Endometrium (tissue), 2 donors: Measurements from ENCODE around the gene MCTP1.
A peak's percentile ranks its signal among the peaks of the same experiment; 100 is the strongest.

Experiments used
- FAIRE-seq: peaks from 2 replicates; lab custom pipeline; 2012; peaks lifted over from hg19 to GRCh38; lab: Jason Lieb, UNC
- donor health status: control.
- donor health status: control.

The MCTP1 gene

GRCh38 chr5:94759022-94759421 is 525.9 kb downstream of the MCTP1 start:
- FAIRE-seq: no peak

- no peak for FAIRE-seq
Observed at GRCh38 chr5:94754824-94755223, 530.1 kb downstream of the MCTP1 start.

DNA sequence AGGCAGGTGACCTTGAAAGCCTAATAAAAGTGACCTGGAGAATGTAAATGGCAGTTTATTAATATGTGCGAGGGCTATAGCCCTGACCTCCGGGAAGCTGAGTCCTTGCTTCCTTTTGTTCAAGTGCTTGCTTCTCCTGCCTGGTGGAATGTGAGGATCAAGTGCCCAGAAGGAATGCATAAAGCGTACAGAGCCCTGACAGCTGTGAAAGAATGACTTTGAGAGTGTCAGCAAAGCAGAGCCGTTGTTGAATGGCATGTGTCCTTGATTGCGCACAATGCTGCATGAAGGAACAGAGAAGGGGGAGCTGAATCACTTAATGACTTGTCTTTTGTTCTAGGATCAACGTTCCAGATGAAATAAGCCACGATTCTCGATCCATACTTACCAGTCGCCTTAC is 533.4 kb downstream of the MCTP1 start:
- no peak for FAIRE-seq

DNA sequence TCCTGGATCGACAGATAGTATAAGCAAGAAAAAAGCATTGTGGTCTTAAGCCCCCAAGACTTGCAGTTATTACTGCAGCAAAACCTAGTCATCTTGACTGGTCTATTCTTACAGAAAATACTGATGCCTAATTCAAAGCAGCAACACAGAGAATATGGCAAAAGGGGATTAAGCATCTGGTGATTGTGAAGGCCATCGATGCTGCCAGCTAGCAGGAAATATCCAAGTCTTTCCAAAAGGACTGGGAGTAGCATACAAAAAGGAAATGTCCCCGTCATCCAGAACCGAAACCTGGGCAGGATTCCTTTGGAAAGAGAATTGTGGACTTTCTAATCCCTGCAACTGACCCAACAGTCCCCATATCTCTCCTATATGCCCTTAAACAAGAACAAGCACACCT is 534.2 kb downstream of the MCTP1 start:
- no peak for FAIRE-seq

DNA sequence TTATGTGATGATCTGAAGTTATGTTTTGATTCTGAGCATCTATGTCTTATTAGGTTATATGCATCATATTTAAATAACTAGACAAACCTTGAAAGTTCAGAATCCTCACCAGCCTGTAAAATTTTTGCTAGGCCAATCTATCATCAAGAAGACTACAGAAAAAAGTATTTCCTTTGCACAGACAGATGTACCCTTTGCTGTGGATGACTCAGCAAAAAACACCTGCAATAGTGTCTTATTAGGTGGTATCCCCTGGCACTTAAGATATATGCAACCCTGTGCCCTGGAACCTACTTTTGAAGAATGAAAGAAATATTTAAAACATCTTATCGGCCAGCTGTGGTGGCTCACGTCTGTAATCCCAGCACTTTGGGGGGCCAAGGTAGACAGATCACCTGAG is 535.9 kb downstream of the MCTP1 start:
- no peak for FAIRE-seq

- FAIRE-seq: no peak
Observed at GRCh38 chr5:94748212-94748611, 536.7 kb downstream of the MCTP1 start.

DNA sequence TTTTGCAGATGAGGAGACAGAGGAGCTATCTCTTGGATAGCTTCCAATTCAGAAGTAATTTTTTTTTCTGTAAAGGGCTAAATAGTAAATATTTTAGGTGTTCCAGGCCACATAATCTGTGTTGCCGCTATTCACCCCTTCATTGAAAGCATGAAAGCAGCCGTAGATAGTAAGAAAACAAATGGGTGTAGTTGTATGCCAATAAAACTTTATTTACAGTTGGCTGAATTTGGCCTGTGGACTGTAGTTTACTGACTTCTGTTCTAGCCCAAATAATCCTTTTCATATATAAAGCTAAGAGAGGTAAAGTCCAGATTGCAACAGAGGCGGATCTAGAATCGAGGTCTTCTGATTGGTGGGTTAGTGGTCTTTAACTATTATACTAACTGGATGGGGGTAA is 537.5 kb downstream of the MCTP1 start:
- no peak for FAIRE-seq

- FAIRE-seq: no peak
Observed at GRCh38 chr5:94746731-94747124, 538.2 kb downstream of the MCTP1 start.

- FAIRE-seq: no peak
Observed at GRCh38 chr5:94745786-94746730, 538.8 kb downstream of the MCTP1 start.

DNA sequence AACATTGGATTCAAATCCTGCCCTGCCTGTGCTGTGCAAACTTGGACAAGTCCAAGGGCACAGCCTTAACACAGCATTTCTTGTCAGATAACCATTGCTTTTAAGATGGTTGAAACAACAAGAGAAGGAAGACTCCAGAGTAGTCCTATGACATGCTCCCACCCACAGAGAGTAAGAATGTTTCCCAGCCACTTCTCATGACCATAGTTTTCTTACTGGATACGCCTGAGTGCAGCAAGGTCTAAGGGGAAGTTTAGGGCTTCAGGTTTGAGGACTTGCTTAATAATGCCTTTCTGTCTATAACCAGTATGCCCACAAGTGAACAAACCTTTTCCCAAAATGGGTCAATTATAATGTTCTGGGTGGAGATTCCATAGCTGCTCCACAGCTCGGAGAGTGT is 540.0 kb downstream of the MCTP1 start:
- no peak for FAIRE-seq

GRCh38 chr5:94742852-94743251 is 542.0 kb downstream of the MCTP1 start:
- FAIRE-seq: no peak

DNA sequence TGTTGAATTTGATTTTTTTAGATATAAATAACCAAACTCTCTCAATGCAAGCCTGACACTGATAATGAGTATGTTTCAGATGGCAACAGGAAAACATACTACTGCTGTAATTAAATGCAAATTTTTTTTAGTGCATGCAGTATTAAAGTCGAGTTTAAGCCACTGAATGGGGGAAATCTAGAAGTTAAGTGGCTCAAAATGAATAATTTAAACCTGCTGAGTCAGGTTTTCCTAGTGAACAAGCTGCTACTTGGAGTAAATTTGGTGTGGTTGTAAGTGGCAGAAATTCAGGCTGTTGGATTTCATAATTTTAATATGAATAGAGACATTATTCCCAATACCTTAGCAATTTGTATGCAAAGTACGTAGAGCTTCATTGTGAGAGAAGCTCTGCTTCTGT is 544.6 kb downstream of the MCTP1 start:
- no peak for FAIRE-seq

DNA sequence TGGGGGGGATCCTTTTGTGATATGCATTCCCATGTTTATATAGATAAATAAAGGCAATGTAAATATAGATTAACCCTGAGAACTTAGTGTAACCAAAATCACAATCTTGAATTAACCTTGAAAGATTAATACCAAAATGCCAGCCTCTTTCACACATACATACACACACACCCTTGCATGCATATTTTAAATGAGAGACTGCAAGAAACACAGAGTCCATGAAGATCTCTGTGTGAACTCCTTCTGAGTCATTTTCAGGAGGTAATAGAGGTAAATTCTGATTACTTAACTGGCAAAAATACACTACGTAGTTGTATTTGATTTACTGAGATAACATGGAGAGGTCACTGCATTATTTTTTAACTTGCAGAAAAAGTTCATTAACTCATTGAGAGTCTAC is 548.4 kb downstream of the MCTP1 start:
- no peak for FAIRE-seq

- peak; percentile 45 for FAIRE-seq
Observed at GRCh38 chr5:94731471-94731870, 553.4 kb downstream of the MCTP1 start.

DNA sequence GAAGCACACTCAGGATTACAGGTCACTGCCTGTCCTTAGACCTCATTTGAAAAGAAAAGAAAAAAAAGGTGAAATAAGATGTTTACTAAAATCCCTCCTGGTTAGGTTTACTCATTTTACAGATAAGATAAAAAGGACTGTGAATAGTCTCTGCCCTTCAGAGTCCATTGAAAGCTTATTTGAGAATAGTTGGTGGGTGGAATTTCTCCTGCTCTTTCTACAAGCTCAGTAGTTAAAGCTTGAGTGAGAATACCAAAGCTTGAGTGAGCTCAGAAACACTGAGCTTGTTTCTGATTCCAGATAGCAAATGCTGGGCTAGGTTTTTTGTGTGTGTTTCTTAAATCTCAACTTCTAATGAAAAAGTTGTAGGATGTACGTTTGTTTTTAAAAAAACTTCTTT is 559.8 kb downstream of the MCTP1 start:
- no peak for FAIRE-seq

DNA sequence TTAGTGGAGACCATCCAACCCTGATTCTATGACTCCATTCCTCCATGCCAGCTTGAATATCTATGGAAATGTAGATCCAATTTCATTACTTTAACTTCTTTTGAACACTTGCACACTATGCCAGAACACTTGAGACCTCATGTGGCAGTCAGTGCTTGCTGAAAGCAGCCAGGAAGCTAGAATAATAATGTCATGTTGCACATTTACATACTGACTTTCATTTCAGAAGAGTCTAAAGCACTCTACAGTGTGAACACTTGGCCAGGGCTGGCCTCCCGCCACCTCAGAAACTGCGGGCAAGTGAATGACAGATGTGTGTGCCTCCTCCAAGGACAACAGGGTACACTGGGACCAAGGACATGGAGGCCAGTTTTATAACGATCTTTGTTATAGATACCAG is 569.1 kb downstream of the MCTP1 start:
- no peak for FAIRE-seq

DNA sequence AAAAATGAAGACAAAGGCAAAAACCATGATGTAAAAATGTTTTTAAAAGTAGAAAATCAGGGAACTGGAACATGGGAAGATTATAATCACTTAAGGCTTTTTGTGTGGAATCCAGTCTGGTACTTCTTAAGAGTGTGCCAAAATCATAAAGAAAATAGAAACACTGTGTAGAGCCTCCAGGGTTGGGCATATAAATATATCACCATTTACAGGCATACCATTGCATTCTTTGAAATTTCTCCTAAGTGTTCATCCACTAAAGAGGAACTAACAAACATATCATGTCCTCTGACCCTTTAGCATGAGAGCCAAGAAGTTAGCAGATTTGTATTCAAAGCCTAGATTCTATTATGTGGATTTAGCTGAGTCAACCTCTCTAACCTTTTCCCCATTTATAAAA is 573.1 kb downstream of the MCTP1 start:
- no peak for FAIRE-seq

DNA sequence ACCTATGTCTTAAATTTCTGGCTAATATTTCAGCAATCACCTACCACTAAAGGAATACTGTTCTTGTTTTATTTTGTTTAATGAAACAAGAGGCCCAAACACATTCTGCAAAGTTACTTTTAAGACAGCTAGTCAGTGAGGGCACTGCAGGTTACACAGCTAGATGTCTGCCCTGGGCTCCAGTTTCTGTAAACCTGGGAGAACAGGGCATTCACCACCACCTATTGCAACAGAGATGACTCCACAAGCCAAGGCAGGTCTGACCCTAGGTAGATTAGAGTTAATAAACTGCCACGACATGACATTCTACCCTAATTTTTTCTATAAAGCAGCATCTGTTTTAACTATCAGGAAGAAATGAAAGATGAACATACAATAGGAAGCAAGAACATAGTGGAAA is 575.6 kb downstream of the MCTP1 start:
- FAIRE-seq: no peak

DNA sequence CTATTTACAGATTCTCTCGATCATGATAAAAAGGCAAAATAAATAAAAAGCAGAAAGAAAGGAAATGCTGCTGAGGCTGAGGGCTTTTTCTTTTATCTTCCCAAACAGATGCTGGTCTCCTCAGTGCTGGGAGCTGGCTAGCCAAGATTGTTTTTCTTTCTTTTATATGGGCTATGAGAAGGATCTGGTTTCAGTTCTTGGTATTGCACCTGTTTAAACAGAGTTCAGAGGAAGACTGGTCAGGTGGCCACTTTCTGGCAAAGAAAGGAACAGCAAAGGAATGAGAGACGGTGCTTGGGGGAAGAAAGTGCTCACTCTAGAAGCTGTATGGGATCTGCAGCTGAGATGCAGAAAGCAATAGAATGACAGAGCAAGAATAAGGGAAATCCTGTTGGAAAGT is 577.5 kb downstream of the MCTP1 start:
- FAIRE-seq: no peak

DNA sequence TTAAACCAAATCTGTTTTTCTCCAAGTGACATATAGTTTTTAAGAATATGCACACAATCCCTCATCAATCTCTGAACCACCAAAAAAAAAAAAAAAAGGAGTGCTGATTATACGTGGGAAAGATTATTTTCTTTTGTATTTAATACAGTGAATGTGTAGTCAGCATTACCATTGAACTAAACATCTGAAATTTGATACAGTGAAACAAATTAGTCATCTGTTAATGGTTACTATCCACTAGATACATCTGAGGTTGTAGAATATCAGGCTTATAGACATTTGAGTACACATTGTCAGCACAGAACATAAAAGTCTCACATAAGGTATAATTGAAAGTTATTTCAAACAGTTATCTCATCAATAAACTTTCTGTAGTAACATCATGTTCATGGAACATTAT is 579.5 kb downstream of the MCTP1 start:
- no peak for FAIRE-seq

- no peak for FAIRE-seq
Observed at GRCh38 chr5:94702729-94703128, 582.2 kb downstream of the MCTP1 start.

- FAIRE-seq: no peak
Observed at GRCh38 chr5:94700592-94700991, 584.3 kb downstream of the MCTP1 start.

GRCh38 chr5:94699562-94699961 is 585.3 kb downstream of the MCTP1 start:
- FAIRE-seq: peak; percentile 29

- FAIRE-seq: no peak
Observed at GRCh38 chr5:94698197-94698596, 586.7 kb downstream of the MCTP1 start.
